GM12878 (cell line): ENCODE results near the gene TNFRSF11A.

Experiments used
- ATF2 ChIP-seq: IDR thresholded peaks from 2 replicates; pipeline ENCODE4 v1.6.1; 2012; ENCODE audit warnings: low read length, inconsistent platforms
- CTCF ChIP-seq, 3 experiments: IDR thresholded peaks in 2 of 3; conservative IDR thresholded peaks in 1 of 3; 2 replicates each; pipeline ENCODE4 v1.5.1; 2011; ENCODE audit warnings: low read depth in 3 of 3, low read length in 3 of 3, mild to moderate bottlenecking in 3 of 3, control low read depth in 2 of 3, moderate library complexity in 2 of 3, inconsistent platforms in 1 of 3, mixed read lengths in 1 of 3; ENCODE audit not compliant: control insufficient read depth in 2 of 3, insufficient read depth in 1 of 3; ENCODE audit errors: extremely low read depth in 1 of 3
- HDAC6 ChIP-seq: fragments of 200-600 bp; sonication (generic); IDR thresholded peaks from one replicate; pipeline ENCODE4 v1.8.0; 2017; ENCODE audit warnings: antibody characterized with exemption; ENCODE audit not compliant: unreplicated experiment
- JUND ChIP-seq: IDR thresholded peaks from 2 replicates; pipeline ENCODE4 v1.6.1; 2012; ENCODE audit warnings: low read depth, mild to moderate bottlenecking, low read length, improper control_type of control experiment, moderate library complexity
- NBN ChIP-seq: fragments of 450-650 bp; IDR thresholded peaks from 2 replicates; pipeline ENCODE4 v1.6.1; 2016
- POLR2A ChIP-seq: IDR thresholded peaks from 2 replicates; pipeline ENCODE4 v1.6.1; 2011; ENCODE audit warnings: low read depth, mild to moderate bottlenecking, low read length
- POLR2AphosphoS5 ChIP-seq: IDR thresholded peaks from 2 replicates; pipeline ENCODE4 v1.6.1; 2011; ENCODE audit warnings: mild to moderate bottlenecking, low read length, inconsistent platforms
- ZZZ3 ChIP-seq: IDR thresholded peaks from 2 replicates; pipeline ENCODE4 v1.6.1; 2011; ENCODE audit warnings: low read depth; ENCODE audit not compliant: control insufficient read depth, insufficient read length

- no peak for TF ChIP-seq JUND
- TF ChIP-seq CTCF (IDR thresholded peaks at IDR 0.05 in 2 of 3, conservative IDR thresholded peaks at IDR 0.05 in 1 of 3; ENCODE audit: control insufficient read depth in 2 of 3, extremely low read depth in 1 of 3, insufficient read depth in 1 of 3, low read depth in 3 of 3, low read length in 3 of 3) = peak; percentile 78 to 82 (median 82)
- TF ChIP-seq POLR2AphosphoS5 = no peak
- TF ChIP-seq ZZZ3 = no peak
- TF ChIP-seq HDAC6 = no peak
- no peak for TF ChIP-seq ATF2
- no peak for TF ChIP-seq NBN
- TF ChIP-seq POLR2A = no peak
Measured at GRCh38 chr18:62425465-62426190, 100.5 kb downstream of the TNFRSF11A start.
